ENCODE results near the gene TEAD1.

- TF ChIP-seq CTCF (optimal IDR thresholded peaks at IDR 0.05 in 1 of 3, IDR thresholded peaks at IDR 0.05 in 1 of 3, conservative IDR thresholded peaks at IDR 0.05 in 1 of 3; ENCODE audit: extremely low read depth in 1 of 3, insufficient read depth in 2 of 3, low read length in 3 of 3) (no peak), EZH2 (IDR thresholded peaks at IDR 0.05; ENCODE audit: low read length) (no peak)
Measured at GRCh38 chr11:12897390-12897789, 223.2 kb downstream of the TEAD1 start.
